Uterus (tissue), 2 donors: Measurements from ENCODE around the gene OBSCN.

ENCODE experiments used
- CTCF ChIP-seq, 4 experiments: fragments of 200-600 bp in 2 of 4; fragments of 450-650 bp in 2 of 4; sonication (generic) in 2 of 4; IDR thresholded peaks; one replicate each; pipeline ENCODE4 v1.5.1; 2016 to 2019; ENCODE audit warnings: antibody characterized with exemption in 4 of 4, mild to moderate bottlenecking in 2 of 4, moderate library complexity in 1 of 4
- POLR2A ChIP-seq, 2 donors: fragments of 450-650 bp; IDR thresholded peaks; one replicate each; pipeline ENCODE4 v1.6.1; 2016; ENCODE audit warnings: antibody characterized with exemption in 2 of 2, mild to moderate bottlenecking in 1 of 2, moderate library complexity in 1 of 2

GRCh38 chr1:228368801-228369607, 161.2 kb downstream of the OBSCN start:
- no peak for TF ChIP-seq CTCF (IDR thresholded peaks at IDR 0.05)
- no peak for TF ChIP-seq POLR2A (IDR thresholded peaks at IDR 0.05)
